Fibroblast of skin of left quadriceps (primary cell): ENCODE measurements around the gene SNX32.

Experiments used
- DNase-seq, 2 experiments: peaks; one replicate each; pipeline ENCODE4 v3.0.0-alpha.2; 2013; ENCODE audit warnings: low read depth in 2 of 2

The SNX32 gene

DNA sequence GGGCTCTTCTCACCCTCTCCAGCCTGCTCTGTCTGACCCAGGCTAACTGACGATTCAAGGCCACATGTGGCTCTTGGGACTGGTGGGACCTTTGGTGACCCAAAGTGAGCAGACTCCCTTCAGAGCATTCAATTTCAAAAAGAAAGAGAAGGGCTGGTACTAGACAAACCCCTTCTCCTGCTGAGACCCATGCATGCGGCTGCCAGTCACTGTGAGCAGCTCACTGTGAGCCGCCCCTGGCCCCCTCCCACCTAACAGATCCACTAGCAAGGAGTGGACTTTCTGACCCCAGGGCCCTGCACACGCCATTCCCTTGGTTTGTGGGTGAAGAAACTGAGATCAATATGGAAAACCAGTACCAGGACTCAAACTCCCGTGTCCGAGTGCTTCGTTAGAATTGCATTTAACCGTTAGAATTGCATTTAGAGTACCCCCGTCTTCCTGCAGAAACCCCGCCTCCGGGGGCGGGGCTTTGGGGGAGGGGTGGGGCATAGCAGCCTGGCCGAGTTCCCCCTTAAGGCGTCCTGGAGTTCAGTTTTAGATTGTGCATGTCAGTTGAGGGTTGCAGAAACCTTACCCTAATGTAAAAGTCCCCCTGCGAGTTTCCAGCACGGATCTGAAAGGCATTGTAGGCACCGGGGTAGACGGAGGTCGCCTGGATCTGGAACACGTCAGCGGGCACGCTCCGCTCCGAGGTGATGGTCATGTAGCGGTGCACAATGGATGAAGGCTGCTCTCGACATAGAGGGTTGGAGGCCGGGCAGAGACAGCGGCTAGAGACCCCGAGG is 33.7 kb downstream of the SNX32 start:
- no peak for DNase-seq

DNA sequence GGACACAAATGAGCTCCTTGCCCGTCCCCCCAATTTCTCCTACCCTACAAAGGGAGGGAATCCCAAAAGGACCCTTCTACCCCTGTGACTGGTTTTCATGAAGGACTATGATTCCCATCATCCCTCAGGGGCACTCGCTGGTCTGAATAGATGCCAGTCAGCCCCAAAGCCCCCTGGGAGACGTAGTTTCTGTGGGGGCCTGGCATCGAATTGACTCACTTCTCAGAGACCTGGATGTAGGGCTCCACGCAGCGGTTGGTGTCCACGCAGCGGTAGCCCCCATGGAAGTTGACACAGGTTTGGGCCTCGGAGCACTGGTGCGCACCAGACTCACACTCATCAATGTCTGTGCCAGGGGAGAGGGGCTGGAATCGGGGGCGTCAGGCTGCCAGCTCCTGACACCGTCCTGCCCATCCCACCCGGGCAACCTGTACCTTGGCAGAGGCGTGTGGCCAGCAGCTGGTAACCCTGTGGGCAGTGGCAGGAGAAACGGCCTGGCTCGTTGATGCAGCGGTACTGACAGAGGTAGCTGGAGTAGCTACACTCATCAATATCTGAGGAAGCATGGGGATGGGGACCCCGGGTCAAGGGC is 34.4 kb downstream of the SNX32 start:
- no peak for DNase-seq

DNA sequence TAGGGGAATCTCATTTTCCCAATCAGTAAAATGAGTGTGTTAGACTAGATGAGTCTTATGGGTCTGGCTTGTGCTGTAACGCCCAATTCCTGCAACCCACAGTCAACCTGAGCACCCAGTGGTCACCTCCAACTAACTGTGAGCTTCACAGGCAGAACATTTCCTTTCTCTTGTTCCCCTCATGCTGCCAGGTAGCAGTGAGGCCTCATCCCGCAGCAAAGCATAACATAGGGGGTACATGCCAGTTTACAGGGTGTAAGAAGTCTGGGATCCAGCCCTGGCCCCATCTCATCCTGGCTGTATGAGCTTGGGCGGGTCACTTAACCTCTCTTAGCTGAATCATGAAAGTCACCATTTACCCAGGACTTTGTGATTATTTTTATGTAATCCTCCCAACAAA is 35.1 kb downstream of the SNX32 start:
- no peak for DNase-seq

DNA sequence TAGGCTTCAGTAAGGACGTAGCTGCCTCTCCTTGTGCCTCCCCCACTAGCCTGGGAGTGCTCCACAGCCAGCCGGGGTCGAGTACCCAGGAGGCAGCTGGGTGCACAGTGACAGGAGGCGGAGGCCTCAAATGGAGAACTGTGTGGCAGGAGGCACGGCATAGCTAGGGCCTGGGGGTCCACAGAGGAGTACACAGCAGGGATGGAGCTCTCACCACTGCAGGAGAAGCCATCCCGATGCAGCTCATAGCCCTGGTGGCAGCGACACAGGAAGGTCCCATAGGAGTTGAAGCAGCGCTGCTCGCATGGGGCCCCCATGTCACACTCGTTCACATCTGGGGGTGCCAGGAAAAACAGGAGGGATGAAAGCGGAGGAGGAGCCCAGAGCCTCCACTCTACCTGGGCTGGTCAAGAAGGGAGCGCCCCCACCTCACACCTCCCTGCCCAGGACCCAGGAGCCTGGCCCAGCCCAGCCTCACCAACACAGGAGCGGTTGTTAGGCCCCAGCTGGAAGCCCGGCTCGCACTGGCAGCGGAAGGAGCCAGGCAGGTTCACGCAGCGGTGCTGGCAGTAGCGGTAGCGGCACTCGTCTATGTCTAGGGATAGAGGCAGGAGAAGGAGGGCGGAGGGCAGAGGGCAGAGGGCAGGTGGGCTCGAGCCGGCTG is 36.0 kb downstream of the SNX32 start:
- DNase-seq = no peak

DNA sequence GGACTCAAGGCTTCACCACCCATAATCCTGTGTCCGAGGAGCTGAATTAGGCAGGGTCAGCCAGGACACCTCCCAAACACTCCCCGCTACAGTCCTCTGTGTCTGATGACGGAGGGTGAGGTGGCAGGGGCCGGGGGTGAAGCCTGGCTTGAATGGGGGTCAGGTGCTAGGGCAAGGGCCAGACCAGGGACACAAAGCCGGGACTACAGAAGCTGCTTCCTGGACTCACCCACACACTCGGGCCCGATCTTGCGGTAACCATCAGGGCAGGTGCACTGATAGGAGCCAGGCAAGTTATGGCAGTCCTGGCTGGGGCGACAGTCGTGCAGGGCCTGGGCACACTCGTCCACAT is 36.5 kb downstream of the SNX32 start:
- no peak for DNase-seq

DNA sequence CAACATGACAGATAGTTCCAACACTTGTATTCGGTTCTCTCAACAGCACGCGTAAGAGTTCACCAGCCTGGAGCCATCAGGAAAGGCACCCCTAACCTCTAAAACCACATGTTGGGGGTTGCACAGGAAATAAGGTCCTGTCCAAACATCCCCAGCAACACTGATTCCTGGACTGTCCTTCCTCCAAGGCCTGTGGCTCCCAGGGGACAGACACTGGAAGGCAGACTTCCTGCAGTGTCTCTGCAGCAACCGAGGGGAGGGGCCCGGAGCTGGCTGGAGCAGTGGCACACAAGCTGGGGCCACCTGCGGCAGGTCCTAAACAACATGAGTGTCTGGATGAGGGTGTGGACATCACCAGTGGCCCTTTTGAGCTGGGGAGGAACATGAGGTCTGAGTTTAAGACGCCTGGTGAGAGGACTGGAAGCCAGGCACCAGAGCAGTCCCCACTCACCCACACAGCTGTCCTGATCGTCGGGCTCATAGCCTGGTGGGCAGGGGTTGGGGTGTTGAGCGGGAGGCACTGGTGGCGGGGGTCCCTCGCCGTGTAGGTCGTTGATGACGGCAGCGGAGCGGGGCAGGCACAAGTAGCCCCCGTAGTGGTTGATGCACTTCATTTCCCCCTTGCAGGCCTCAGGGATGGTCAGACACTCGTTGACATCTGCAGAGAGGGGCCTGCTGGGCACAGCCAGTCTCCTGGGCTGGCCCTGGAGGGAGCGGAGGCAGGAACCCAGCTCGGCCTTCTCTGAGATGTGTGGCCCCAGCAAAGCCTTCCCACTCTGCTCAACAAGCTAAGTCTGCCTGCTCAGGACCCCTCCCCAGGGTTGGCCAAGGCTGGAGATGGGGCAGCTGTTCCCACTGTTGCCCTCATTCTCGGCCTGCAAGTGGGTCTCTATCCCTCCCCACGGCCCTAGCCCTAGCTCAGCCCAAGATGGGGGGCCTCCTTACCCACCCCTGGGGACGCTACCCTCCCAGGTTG is 37.2 kb downstream of the SNX32 start:
- no peak for DNase-seq

DNA sequence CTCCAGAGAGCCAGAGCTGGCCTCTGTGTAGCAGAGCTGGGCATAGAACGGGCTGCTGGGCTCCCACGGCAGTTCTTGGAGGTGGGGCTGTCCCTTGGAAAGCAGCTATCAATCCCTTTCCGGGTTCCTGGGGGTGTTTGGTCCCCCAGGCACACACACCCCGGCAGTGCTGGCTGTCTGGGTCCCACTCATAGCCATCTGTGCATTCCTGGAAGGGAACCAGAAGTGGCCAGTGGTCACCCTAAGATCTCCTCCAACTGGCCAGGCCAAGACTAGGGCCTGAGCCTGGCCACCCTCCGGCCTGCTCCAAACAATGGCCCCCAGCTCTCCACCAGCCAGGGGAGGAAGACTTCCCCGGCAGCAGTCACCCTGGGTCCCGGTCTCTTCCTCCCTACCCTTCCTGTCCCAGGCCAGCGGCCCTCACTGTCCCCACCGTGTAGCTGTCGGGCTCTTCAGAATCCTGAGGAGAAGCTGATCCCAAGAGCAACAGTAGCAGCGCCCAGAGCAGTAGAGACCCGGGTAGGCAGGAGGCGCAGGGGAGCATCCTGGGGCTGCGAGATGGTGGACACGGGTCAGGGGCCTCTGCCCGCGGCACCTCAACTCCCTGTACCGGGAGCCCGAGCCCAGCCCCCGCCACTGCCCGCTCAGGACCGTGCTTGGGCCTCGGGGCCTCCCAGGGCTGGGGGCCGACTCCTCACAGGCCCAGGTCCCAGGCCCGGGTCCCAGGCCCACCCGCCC is 38.2 kb downstream of the SNX32 start:
- DNase-seq = no peak

DNA sequence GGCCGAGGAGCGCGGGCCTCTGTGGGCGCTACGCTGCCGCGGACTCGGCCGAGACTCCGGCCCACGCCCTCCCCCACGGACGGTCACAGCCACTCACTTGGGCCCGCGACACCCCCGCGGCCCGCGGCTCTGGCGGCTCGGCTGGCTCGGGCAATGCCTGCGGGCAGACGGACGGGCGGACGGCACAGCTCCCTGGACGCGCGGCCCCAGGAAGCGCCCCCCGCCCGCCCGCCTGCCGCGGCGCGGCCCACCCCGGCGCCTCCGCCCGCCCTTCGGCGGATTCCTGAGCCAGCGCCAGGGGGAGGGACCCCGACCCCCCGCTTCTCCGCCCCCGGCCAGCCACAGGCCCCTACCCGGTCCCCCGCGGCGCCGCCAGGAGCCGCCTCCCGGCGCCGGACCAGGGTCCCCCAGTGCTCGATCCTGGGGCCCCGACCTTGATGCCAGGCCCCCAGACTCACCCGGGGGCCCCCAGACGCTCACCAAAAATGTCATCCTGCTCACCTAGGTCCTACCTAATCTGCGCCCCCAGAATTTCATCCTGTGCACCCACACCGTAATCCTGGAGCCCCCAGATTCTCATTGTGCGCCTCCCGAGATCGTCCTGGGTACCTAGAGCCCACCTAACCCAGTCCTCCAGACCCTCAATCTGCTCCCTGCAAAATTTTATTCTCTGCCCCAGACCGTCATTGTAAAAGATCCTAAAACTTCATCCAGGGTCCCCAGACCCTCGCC is 39.0 kb downstream of the SNX32 start, which contains the start of gene EFEMP2:
Gene EFEMP2, minus strand, starts transcription at position 215 of the 732 bp plus-strand sequence. CDS start 446 bp downstream, outside the sequence.
- DNase-seq = no peak

DNA sequence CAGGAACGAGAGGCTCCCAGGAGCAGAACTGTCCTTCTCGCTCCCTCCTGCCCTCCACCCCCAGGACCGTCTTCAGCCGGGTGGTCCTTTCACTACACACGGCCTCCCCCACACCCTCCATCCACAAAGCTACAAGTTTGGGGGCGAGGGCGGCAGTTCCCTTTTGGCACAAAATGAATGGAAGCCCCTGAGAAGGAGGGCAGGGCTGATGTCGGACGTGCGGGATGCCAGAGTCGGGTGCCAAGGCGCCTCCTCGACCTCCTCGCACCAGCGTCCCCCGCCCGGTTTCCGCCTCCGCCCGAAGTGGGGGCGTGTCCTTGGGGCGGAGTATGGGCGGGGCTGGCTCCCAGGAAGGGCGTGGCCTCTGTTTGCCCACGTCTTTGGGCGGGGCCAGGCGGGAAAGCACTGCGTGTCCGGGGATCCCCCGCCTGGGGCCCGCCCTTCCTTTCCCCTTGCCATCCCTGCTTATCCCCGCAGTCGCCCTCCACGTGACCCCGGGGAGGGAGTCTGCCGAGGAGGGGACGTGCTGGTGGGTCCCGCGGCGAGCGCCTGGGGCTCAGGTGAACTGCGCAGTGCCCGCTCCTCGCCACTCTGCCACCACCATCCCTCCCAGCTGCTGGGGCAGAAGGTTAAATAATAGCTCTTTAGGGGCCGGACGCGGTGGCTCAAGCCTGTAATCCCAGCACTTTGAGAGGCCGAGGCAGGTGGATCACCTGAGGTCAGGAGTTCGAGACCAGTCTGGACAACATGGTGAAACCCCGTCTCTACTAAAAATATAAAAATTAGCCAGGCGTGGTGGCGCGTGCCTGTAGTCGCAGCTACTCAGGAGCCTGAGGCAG is 39.8 kb downstream of the SNX32 start:
- DNase-seq = peak; percentile 80 to 84

DNA sequence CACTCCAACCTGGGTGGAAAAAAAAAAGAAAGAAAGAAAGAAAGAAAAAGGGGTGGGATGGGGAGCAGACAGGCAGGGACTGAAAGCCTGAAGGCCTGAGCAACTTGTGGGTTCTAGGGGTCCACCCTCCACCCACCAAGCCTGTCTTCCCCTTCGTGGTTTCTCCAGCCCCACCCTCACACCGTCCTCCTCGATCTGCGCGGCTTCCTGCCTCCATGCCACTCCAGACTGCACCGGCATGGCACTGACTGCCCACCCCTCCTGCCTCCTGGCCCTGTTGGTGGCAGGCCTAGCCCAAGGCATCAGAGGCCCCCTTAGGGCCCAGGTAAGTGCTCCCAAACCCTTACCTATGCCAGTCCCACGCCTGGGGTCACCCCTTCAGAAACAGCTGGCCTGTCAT is 45.9 kb downstream of the SNX32 start, which contains the start of gene CTSW:
Gene CTSW, plus strand, starts transcription at position 221 of the 400 bp plus-strand sequence. Its CDS starts 18 bp downstream, at position 239.
- DNase-seq = no peak

DNA sequence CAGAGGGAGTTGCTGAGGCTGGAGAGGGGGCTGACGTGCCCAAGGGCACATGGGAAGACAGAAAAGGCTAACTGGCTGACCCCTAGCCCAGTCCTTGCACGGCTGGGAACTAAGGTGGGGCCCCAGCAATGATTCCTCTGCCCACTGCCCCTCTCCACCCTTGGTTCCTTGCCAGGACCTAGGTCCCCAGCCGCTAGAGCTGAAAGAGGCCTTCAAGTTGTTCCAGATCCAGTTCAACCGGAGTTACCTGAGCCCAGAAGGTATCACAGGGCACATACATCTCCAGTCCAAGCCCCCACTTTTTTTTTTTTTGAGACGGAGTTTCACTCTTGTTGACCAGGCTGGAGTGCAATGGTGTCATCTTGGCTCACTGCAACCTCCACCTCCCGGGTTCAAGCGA is 46.3 kb downstream of the SNX32 start:
- no peak for DNase-seq

DNA sequence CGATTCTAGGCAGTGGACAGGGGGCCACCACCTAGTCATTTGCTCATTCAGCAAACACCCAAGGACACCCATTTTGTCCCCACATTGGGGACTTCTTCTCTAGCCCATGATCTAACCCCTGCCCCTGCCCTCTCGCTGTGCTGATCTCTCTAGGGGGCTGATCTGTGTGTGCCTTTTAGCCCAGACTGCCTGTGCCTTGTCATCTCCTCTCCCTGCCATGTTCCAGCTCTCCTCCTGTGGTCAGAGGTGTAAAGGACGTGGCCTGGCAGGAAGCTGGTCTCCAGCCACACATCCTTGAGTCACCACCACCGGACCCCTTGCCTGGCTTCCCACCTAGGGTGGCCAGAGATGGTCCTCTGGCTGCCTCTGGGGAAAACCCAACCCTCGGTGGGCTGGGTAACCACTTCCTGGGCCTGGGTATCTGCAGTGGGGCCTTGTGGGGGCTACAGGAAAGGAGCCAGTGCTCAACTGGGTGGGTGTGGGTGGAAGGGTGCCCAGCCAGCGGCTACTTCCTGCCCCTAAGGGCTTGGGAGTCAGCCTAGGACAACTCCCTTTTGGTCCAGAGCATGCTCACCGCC is 47.2 kb downstream of the SNX32 start:
- no peak for DNase-seq

DNA sequence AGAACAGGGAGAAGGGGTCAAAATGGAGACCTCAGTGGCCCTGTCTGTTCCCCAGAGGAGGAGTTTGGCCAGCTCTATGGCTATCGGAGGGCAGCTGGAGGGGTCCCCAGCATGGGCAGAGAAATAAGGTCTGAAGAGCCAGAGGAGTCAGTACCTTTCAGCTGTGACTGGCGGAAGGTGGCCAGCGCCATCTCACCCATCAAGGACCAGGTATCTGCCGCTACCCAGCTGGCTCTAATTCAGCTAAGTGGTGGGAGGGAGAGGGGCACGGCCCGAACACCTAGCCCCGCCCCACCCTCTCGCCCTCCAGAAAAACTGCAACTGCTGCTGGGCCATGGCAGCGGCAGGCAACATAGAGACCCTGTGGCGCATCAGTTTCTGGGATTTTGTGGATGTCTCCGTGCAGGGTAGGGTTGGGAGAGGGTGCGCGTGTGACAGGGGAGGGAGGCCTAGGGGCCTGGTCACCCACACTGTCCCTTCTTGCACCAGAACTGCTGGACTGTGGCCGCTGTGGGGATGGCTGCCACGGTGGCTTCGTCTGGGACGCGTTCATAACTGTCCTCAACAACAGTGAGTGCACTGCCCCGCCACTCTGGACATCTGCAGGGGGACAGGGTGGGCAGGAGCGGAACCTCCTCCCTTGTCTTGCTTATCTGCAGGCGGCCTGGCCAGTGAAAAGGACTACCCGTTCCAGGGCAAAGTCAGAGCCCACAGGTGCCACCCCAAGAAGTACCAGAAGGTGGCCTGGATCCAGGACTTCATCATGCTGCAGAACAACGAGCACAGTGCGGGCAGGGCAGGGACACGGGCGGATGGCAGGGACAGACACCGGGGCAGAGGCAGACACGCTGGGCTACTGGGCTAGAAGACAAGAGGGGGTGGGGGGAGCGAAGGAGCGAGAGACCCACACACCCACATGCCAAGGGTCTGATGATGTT is 48.6 kb downstream of the SNX32 start:
- no peak for DNase-seq

DNA sequence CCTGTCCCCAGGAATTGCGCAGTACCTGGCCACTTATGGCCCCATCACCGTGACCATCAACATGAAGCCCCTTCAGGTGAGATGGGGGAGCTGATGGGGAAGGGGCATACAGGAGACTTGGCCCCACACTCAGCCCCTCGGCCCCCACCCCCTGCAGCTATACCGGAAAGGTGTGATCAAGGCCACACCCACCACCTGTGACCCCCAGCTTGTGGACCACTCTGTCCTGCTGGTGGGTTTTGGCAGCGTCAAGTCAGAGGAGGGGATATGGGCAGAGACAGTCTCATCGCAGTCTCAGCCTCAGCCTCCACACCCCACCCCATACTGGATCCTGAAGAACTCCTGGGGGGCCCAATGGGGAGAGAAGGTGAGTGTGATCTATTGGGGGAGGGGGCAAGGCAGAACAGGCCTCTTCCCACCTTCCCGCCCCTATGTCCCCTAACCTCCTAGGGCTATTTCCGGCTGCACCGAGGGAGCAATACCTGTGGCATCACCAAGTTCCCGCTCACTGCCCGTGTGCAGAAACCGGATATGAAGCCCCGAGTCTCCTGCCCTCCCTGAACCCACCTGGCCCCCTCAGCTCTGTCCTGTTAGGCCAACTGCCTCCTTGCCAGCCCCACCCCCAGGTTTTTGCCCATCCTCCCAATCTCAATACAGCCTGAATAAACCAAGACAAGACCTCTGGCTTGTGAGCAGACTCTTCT is 49.4 kb downstream of the SNX32 start:
- DNase-seq = no peak

DNA sequence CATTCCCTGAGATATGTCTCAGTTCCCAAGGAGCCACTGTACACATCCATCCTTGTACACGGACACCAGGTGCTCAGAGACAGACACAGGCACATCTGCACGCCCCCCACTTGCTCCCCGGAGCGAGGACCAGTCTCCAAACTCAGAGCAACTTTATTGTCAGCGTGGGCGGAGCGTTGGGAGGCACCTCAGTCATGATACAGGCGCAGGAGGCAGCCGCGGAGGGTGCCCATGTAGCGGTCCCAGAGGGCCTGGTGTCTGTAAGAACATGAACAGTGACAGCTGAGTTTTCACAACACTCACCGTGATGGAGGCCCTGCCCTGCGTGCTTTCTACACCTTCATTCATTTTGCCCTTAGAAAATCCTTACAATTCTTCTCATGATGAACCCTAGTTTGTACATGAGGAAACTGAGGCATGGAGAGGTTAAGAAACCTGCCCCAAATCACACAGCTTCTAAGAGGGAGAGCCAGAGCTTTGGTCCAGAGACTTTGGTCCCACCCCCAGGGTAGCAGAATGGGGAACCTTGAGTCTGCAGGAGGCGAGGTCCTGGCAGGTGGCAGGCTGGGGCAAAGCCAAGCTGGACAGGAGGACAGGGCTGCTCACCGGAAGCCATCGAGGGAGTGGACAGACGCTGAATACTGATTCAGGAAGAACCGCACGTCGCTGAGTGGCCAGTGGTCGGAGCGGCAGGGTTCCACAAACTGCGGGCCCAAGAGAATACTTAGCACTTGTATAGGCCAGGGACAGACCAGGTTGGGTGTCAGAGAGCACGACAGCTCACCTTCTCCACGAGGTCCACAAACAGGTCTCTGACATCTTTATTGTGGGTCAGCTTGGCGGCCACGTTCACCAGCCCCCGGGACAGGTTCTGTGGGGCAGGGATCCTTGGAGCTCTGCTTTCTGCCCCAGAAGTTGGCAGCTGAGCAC is 50.3 kb downstream of the SNX32 start:
- no peak for DNase-seq

DNA sequence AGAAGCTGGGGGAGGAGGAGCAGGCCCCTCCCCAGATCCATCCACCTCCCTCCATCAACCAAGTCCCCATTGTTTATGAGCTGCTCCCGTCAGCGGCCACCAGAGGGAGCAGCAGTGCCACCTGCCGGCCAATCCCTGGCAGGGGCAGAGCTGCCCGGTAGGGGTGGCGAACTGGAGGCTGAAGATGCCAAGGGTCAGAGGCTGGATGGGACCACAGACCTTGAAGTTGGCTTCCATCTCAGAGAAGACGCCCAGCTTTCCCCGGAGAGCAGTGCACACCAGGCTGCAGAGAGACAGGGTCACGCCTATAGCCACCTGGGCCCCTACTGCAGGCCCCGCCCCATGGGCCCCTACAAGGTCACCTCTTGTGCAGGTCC is 50.9 kb downstream of the SNX32 start:
- no peak for DNase-seq
